Endodermal cell (in vitro differentiated cells): Measurements from ENCODE around the gene EPYC. TPM values are rescaled to one million over a fixed set of nuclear protein-coding genes. Genes with fewer than 3 reads are reported as not detected.

Source experiments
- DNase-seq: peaks from one replicate; pipeline ENCODE4 v3.0.0-alpha.2; 2017
- H3K27ac ChIP-seq: 2 replicates; pipeline ENCODE4 v1.5.1; 2013; ENCODE audit warnings: mild to moderate bottlenecking, low read depth, low read length, moderate library complexity
- H3K27me3 ChIP-seq: 2 replicates; pipeline ENCODE4 v1.6.1; 2013; ENCODE audit warnings: mild to moderate bottlenecking, low read length, moderate library complexity; ENCODE audit not compliant: insufficient read depth, control insufficient read depth, poor library complexity, severe bottlenecking
- H3K36me3 ChIP-seq: 2 replicates; pipeline ENCODE4 v1.7.0; 2013; ENCODE audit warnings: mild to moderate bottlenecking, low read length, moderate library complexity; ENCODE audit not compliant: control insufficient read depth, insufficient read depth
- H3K4me1 ChIP-seq: one replicate; pipeline ENCODE4 v1.7.0; 2013; ENCODE audit warnings: low read length; ENCODE audit not compliant: control insufficient read depth, insufficient read depth
- H3K4me3 ChIP-seq: 2 replicates; pipeline ENCODE4 v1.5.1; 2013; ENCODE audit warnings: mild to moderate bottlenecking, low read length, moderate library complexity
- H3K9ac ChIP-seq: 2 replicates; pipeline ENCODE4 v1.6.1; 2013; ENCODE audit warnings: mild to moderate bottlenecking, low read length, moderate library complexity; ENCODE audit not compliant: poor library complexity, severe bottlenecking; ENCODE audit errors: extremely low read depth
- H3K9me3 ChIP-seq: 2 replicates; pipeline ENCODE4 v1.6.1; 2013; ENCODE audit warnings: mild to moderate bottlenecking, low read length, moderate library complexity; ENCODE audit not compliant: control insufficient read depth
- H3K27ac Mint-ChIP-seq: 2 replicates; pipeline ENCODE4 v1.8.0; 2020; ENCODE audit warnings: mixed read lengths
- H3K27me3 Mint-ChIP-seq: 2 replicates; pipeline ENCODE4 v1.8.0; 2021; ENCODE audit warnings: mild to moderate bottlenecking, mixed read lengths; ENCODE audit not compliant: insufficient read depth
- H3K36me3 Mint-ChIP-seq: 2 replicates; pipeline ENCODE4 v1.8.0; 2020; ENCODE audit warnings: low read depth, mixed read lengths
- H3K4me1 Mint-ChIP-seq: 2 replicates; pipeline ENCODE4 v1.8.0; 2020; ENCODE audit warnings: mixed read lengths
- H3K4me3 Mint-ChIP-seq: 2 replicates; pipeline ENCODE4 v1.8.0; 2020; ENCODE audit warnings: mild to moderate bottlenecking, moderate library complexity, mixed read lengths
- H3K9me3 Mint-ChIP-seq: 2 replicates; pipeline ENCODE4 v1.8.0; 2020; ENCODE audit warnings: mild to moderate bottlenecking, mixed read lengths
- CTCF ChIP-seq: fragments of 200-600 bp; sonication (generic); conservative IDR thresholded peaks from 2 replicates; pipeline ENCODE4 v1.5.0; 2021; ENCODE audit warnings: antibody characterized with exemption, mild to moderate bottlenecking
- WGBS, 2 experiments: methylation state at CpG; one replicate each; pipeline versions ENCODE4 v1.1.5 to v1.1.7; 2013; ENCODE audit warnings: missing lambda C conversion rate in 2 of 2, mixed read lengths in 1 of 2; ENCODE audit not compliant: insufficient coverage in 1 of 2, insufficient read length in 1 of 2; 5-methylcytosine and 5-hydroxymethylcytosine counted together
- total RNA-seq, 2 donors: library from RNA; stranded (reverse); fragmentation: NEBNext Ultra II Directional in 1 of 2; extraction: Animal tissue kit (Norgen Biotek cat#: 25700) in 1 of 2; gene quantifications; 2 replicates in 1 of 2; 3 replicates in 1 of 2; pipeline ENCODE4 v1.2.1, GENCODE V29; 2021

The EPYC gene
- total RNA-seq, 2 donors from 2014 or later, result not detected

GRCh38 chr12:90940872-90941499 lies 63.8 kb downstream of the EPYC start:
- Mint-ChIP-seq H3K36me3 (peaks cover 5% of the 10 kb centered on the region), H3K9me3 (peaks cover 14% of the 10 kb centered on the region), H3K4me1 (no peaks in the 10 kb centered on the region), H3K4me3 (no peak overlapping the region), H3K27ac (no peak overlapping the region), H3K27me3 (peaks cover 36% of the 10 kb centered on the region)
- H3K4me1 ChIP-seq, result no peaks in the 10 kb centered on the region
- no peak overlapping the region for H3K4me3 ChIP-seq
- H3K9me3 ChIP-seq, result peaks cover 15% of the 10 kb centered on the region
- WGBS, 2 experiments, result 61 to 92% methylated on average over 2 to 3 of the region's 3 CpGs
- peak; percentile 86 for TF ChIP-seq CTCF
- no peak for DNase-seq
- no peak overlapping the region for H3K27ac ChIP-seq
- H3K36me3 ChIP-seq, result no peaks in the 10 kb centered on the region
- no peak overlapping the region for H3K9ac ChIP-seq
- H3K27me3 ChIP-seq, result no peaks in the 10 kb centered on the region

GRCh38 chr12:90939382-90939781 lies 65.4 kb downstream of the EPYC start:
- Mint-ChIP-seq H3K27ac (no peak overlapping the region), H3K4me3 (no peak overlapping the region), H3K4me1 (peaks cover 2% of the 10 kb centered on the region), H3K27me3 (peaks cover 36% of the 10 kb centered on the region), H3K9me3 (peaks cover 30% of the 10 kb centered on the region), H3K36me3 (peaks cover 15% of the 10 kb centered on the region)
- 97% methylated on average over 1 of the region's 1 CpG; no CpG with 5 or more reads in 1 of the 2 experiments for WGBS, 2 experiments
- no peaks in the 10 kb centered on the region for H3K4me1 ChIP-seq
- no peak for DNase-seq
- H3K27ac ChIP-seq, result no peak overlapping the region
- TF ChIP-seq CTCF, result no peak
- no peak overlapping the region for H3K9ac ChIP-seq
- H3K9me3 ChIP-seq, result peaks cover 23% of the 10 kb centered on the region
- no peaks in the 10 kb centered on the region for H3K27me3 ChIP-seq
- no peaks in the 10 kb centered on the region for H3K36me3 ChIP-seq
- H3K4me3 ChIP-seq, result no peak overlapping the region

GRCh38 chr12:90938451-90938850 lies 66.3 kb downstream of the EPYC start:
- H3K9ac ChIP-seq, result no peak overlapping the region
- DNase-seq, result no peak
- H3K36me3 ChIP-seq, result no peaks in the 10 kb centered on the region
- Mint-ChIP-seq H3K9me3 (peaks cover 39% of the 10 kb centered on the region), H3K4me3 (no peak overlapping the region), H3K36me3 (peaks cover 16% of the 10 kb centered on the region), H3K27me3 (peaks cover 40% of the 10 kb centered on the region), H3K27ac (no peak overlapping the region), H3K4me1 (peaks cover 2% of the 10 kb centered on the region)
- 90% methylated on average over 4 to 6 of the region's 6 CpGs for WGBS, 2 experiments
- H3K27ac ChIP-seq, result no peak overlapping the region
- H3K9me3 ChIP-seq, result peaks cover 32% of the 10 kb centered on the region
- H3K4me1 ChIP-seq, result no peaks in the 10 kb centered on the region
- no peak for TF ChIP-seq CTCF
- H3K27me3 ChIP-seq, result no peaks in the 10 kb centered on the region
- no peak overlapping the region for H3K4me3 ChIP-seq
